Putamen (tissue), 1 donor: ENCODE results near the gene MORF4L1.

Experiments
- DNase-seq: peaks from one replicate; pipeline ENCODE4 v3.0.0-alpha.2; 2016; ENCODE audit warnings: low spot score

Gene MORF4L1

GRCh38 chr15:78946493-78946892, 73.8 kb downstream of the MORF4L1 start:
- no peak for DNase-seq

- no peak for DNase-seq
Observed at GRCh38 chr15:78947506-78947905, 74.8 kb downstream of the MORF4L1 start.
